Vagina (tissue), 2 donors: ENCODE measurements around the gene TEX2.
A peak's percentile ranks its signal among the peaks of the same experiment; 100 is the strongest.

Experiments used
- CTCF ChIP-seq, 3 experiments: fragments of 450-650 bp in 2 of 3; fragments of 200-600 bp in 1 of 3; sonication (generic) in 1 of 3; IDR thresholded peaks; one replicate each; pipeline ENCODE4 v1.5.1; 2017 to 2019; ENCODE audit warnings: antibody characterized with exemption in 3 of 3, mild to moderate bottlenecking in 2 of 3, moderate library complexity in 2 of 3
- POLR2A ChIP-seq, 2 donors: fragments of 450-650 bp; IDR thresholded peaks; one replicate each; pipeline ENCODE4 v1.6.1; 2017; ENCODE audit warnings: antibody characterized with exemption in 2 of 2, mild to moderate bottlenecking in 2 of 2, moderate library complexity in 2 of 2
- POLR2AphosphoS5 ChIP-seq, 2 donors: sonication (generic); formaldehyde crosslinking; IDR thresholded peaks; one replicate each; pipeline ENCODE4 v1.9.0; 2017; ENCODE audit warnings: antibody characterized with exemption in 2 of 2, mild to moderate bottlenecking in 2 of 2, low read depth in 1 of 2; ENCODE audit not compliant: insufficient read depth in 1 of 2

GRCh38 chr17:64145375-64145750 lies 117.7 kb downstream of the TEX2 start:
- TF ChIP-seq CTCF (IDR thresholded peaks at IDR 0.05) = peak in 1 of 3 experiments; percentile 25
- TF ChIP-seq POLR2A (IDR thresholded peaks at IDR 0.05) = no peak
- no peak for TF ChIP-seq POLR2AphosphoS5 (IDR thresholded peaks at IDR 0.05; ENCODE audit: insufficient read depth in 1 of 2, low read depth in 1 of 2)
